ENCODE measurements around the gene RAB37.

Gene RAB37

GRCh38 chr17:74728033-74728701, 8.9 kb upstream of the RAB37 start:
- no peaks in the 10 kb centered on the region for H3K4me1 ChIP-seq (ENCODE audit: control insufficient read depth, insufficient read depth, low read length)
- H3K27ac ChIP-seq (ENCODE audit: low read depth, low read length), result no peak overlapping the region
- H3K9ac ChIP-seq (ENCODE audit: low read length), result no peak overlapping the region
- peaks cover 11% of the 10 kb centered on the region; the same call in 1 of the 2 replicates for H3K9me3 ChIP-seq (ENCODE audit: control insufficient read depth, insufficient read depth, low read depth, low read length)
- H3K27me3 ChIP-seq (ENCODE audit: control insufficient read depth, insufficient read depth, low read length), result peaks cover 16% of the 10 kb centered on the region; the same call in 1 of the 2 replicates
- no peak overlapping the region for H3K4me3 ChIP-seq (ENCODE audit: low read depth, low read length)
- no peaks in the 10 kb centered on the region for H3K36me3 ChIP-seq (ENCODE audit: control insufficient read depth, insufficient read depth, low read length)

- Histone ChIP-seq H3K4me1 (ENCODE audit: control insufficient read depth, insufficient read depth, low read length) (no peaks in the 10 kb centered on the region), H3K4me3 (ENCODE audit: low read depth, low read length) (no peak overlapping the region), H3K27me3 (ENCODE audit: control insufficient read depth, insufficient read depth, low read length) (peaks cover 21% of the 10 kb centered on the region; the same call in 1 of the 2 replicates), H3K27ac (ENCODE audit: low read depth, low read length) (no peak overlapping the region), H3K36me3 (ENCODE audit: control insufficient read depth, insufficient read depth, low read length) (no peaks in the 10 kb centered on the region), H3K9ac (ENCODE audit: low read length) (no peak overlapping the region), H3K9me3 (ENCODE audit: control insufficient read depth, insufficient read depth, low read depth, low read length) (peaks cover 11% of the 10 kb centered on the region; the same call in 1 of the 2 replicates)
These were observed 8.4 kb upstream of the RAB37 start for GRCh38 chr17:74728702-74729075.

DNA sequence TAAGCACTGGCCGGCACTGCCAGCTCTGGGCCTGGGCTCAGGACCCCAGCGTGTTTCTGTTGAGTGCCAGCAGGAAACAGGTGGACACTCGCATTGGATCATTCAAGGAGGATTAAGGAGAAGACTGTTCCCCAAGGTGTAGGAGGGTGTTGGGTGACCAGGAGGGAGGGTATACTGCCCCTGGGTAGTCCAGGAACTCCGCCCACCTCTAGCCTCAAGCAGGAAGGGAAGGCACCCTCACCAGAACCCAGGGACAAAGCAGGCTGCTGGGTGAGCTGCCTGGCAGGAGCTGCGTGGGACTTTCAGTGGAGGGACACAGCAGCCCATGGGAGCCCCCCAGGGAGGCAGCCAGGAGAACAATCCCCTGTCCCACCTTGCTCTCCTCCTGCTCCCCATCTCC, 7.7 kb upstream of the RAB37 start:
- no peak overlapping the region for H3K9ac ChIP-seq (ENCODE audit: low read length)

GRCh38 chr17:74729866-74730265, 7.2 kb upstream of the RAB37 start:
- Histone ChIP-seq H3K9me3 (ENCODE audit: control insufficient read depth, insufficient read depth, low read depth, low read length) (peaks cover 11% of the 10 kb centered on the region; the same call in 1 of the 2 replicates), H3K4me3 (ENCODE audit: low read depth, low read length) (no peak overlapping the region), H3K27ac (ENCODE audit: low read depth, low read length) (no peak overlapping the region), H3K4me1 (ENCODE audit: control insufficient read depth, insufficient read depth, low read length) (no peaks in the 10 kb centered on the region), H3K36me3 (ENCODE audit: control insufficient read depth, insufficient read depth, low read length) (no peaks in the 10 kb centered on the region), H3K27me3 (ENCODE audit: control insufficient read depth, insufficient read depth, low read length) (peaks cover 22% of the 10 kb centered on the region), H3K9ac (ENCODE audit: low read length) (no peak overlapping the region)

More for the DNA sequence above, 7.7 kb upstream of the RAB37 start:
- peaks cover 11% of the 10 kb centered on the region; the same call in 1 of the 2 replicates for H3K9me3 ChIP-seq (ENCODE audit: control insufficient read depth, insufficient read depth, low read depth, low read length)
- H3K4me1 ChIP-seq (ENCODE audit: control insufficient read depth, insufficient read depth, low read length), result no peaks in the 10 kb centered on the region
- no peak overlapping the region for H3K4me3 ChIP-seq (ENCODE audit: low read depth, low read length)
- no peak overlapping the region for H3K27ac ChIP-seq (ENCODE audit: low read depth, low read length)
- H3K27me3 ChIP-seq (ENCODE audit: control insufficient read depth, insufficient read depth, low read length), result peaks cover 25% of the 10 kb centered on the region
- H3K36me3 ChIP-seq (ENCODE audit: control insufficient read depth, insufficient read depth, low read length), result no peaks in the 10 kb centered on the region

DNA sequence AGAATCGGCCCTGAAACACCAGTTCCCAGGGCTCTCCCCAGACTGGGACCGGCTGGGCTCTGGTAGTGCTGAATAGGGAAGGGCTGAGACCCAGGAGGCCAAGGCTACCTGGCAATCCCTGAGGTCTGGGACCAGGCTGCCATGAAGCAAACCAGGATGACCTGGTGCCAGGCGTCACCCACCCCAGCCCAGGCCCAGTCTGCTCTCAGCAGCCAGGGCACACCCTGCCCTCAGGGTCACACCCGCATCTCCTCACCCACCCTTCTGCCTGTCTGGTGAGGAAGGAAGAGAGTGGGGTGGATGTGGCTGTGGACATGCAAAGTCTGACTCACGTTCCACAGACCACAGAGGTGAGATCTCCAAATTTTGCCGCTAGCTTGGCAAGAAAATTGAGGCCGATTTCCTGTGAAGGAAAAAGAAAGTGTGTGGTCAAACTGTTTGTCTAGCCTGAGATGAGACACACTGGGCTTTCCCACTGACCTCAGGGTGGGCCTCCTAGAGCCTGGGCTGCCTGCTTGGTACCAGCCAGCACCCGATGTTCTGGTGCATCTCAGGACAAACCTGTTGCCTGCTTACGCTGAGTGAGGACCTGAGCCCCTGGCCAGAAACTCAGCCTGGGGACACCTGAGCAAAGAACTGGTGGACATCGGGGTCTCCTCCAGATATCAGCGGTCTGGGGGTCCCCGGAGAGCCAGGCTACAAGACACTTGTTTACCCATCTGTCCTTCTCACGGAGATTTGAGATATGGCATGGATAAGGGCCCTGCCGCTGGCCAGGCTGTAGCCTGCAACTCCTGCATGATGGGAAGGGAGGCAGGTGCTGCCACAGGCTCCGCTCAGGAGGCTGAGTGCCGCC, 6.3 kb upstream of the RAB37 start:
- Histone ChIP-seq H3K4me1 (ENCODE audit: control insufficient read depth, insufficient read depth, low read length) (no peaks in the 10 kb centered on the region), H3K9me3 (ENCODE audit: control insufficient read depth, insufficient read depth, low read depth, low read length) (peaks cover 11% of the 10 kb centered on the region; the same call in 1 of the 2 replicates), H3K36me3 (ENCODE audit: control insufficient read depth, insufficient read depth, low read length) (no peaks in the 10 kb centered on the region), H3K4me3 (ENCODE audit: low read depth, low read length) (no peak overlapping the region), H3K27me3 (ENCODE audit: control insufficient read depth, insufficient read depth, low read length) (peaks cover 27% of the 10 kb centered on the region), H3K9ac (ENCODE audit: low read length) (no peak overlapping the region), H3K27ac (ENCODE audit: low read depth, low read length) (no peak overlapping the region)

DNA sequence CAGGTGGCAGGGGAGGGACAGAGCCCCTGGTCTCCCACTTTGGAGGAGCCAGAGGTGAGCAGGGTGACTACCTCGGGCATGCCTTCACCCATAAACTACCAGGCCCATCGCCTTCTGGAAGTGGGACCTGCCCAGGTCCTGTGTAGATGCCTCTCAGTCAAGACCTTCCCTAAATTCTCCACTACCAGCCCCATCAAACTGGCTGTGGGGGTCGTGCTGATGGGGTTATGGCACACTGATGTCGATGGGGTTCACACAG, 5.8 kb upstream of the RAB37 start:
- Histone ChIP-seq H3K36me3 (ENCODE audit: control insufficient read depth, insufficient read depth, low read length) (no peaks in the 10 kb centered on the region), H3K4me3 (ENCODE audit: low read depth, low read length) (no peak overlapping the region), H3K9me3 (ENCODE audit: control insufficient read depth, insufficient read depth, low read depth, low read length) (peaks cover 11% of the 10 kb centered on the region; the same call in 1 of the 2 replicates), H3K27ac (ENCODE audit: low read depth, low read length) (no peak overlapping the region), H3K9ac (ENCODE audit: low read length) (no peak overlapping the region), H3K4me1 (ENCODE audit: control insufficient read depth, insufficient read depth, low read length) (no peaks in the 10 kb centered on the region), H3K27me3 (ENCODE audit: control insufficient read depth, insufficient read depth, low read length) (peaks cover 32% of the 10 kb centered on the region)

- H3K27me3 ChIP-seq (ENCODE audit: control insufficient read depth, insufficient read depth, low read length), result peaks cover 41% of the 10 kb centered on the region
These were observed 4.8 kb upstream of the RAB37 start for GRCh38 chr17:74732042-74732867.

DNA sequence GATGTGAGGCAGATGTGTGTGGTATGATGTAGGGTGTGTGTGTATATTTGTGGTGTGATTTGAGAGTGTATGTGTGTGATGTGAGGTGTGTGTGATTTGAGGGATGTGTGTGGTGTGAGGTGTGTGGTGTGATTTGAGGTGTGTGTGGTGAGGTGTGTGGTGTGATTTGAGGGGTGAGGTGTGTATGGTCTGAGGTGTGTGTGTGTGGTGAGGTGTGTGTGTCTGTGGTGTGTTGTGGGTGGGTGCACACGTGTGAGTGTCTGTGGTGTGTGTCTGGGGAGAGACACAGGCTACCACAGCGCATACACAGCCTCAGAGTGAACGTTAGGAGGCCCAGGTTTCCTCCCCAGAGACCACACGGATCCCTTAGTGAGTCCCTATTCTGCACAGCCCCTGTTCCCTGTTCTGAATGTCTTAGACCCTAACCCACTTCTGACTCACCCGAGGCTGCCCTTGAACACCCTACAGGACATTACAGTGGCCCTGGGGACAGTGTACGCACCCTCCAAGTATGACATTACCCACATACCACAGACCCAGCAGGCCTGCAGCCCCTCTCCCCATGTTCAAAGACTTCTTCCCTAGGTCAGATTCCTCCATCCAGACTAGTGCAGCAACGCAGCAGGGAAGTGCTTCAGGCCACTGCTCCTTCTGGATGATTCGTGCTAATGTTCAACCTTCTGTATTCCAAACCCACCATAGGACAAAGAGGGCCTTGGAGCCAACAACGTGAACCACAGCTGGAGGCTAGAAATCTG, 3.5 kb upstream of the RAB37 start:
- no peak overlapping the region for H3K27ac ChIP-seq (ENCODE audit: low read depth, low read length)
- H3K9ac ChIP-seq (ENCODE audit: low read length), result no peak overlapping the region
- H3K4me3 ChIP-seq (ENCODE audit: low read depth, low read length), result no peak overlapping the region
- peaks cover 48% of the 10 kb centered on the region for H3K27me3 ChIP-seq (ENCODE audit: control insufficient read depth, insufficient read depth, low read length)
- peaks cover 7% of the 10 kb centered on the region for H3K4me1 ChIP-seq (ENCODE audit: control insufficient read depth, insufficient read depth, low read length)
- peaks cover 5% of the 10 kb centered on the region; the same call in 1 of the 2 replicates for H3K9me3 ChIP-seq (ENCODE audit: control insufficient read depth, insufficient read depth, low read depth, low read length)
- no peaks in the 10 kb centered on the region for H3K36me3 ChIP-seq (ENCODE audit: control insufficient read depth, insufficient read depth, low read length)

More at GRCh38 chr17:74732042-74732867, 4.8 kb upstream of the RAB37 start:
- no peak overlapping the region for H3K4me3 ChIP-seq (ENCODE audit: low read depth, low read length)
- H3K9ac ChIP-seq (ENCODE audit: low read length), result no peak overlapping the region
- H3K36me3 ChIP-seq (ENCODE audit: control insufficient read depth, insufficient read depth, low read length), result no peaks in the 10 kb centered on the region
- H3K4me1 ChIP-seq (ENCODE audit: control insufficient read depth, insufficient read depth, low read length), result no peaks in the 10 kb centered on the region
- no peak overlapping the region for H3K27ac ChIP-seq (ENCODE audit: low read depth, low read length)
- H3K9me3 ChIP-seq (ENCODE audit: control insufficient read depth, insufficient read depth, low read depth, low read length), result peaks cover 11% of the 10 kb centered on the region; the same call in 1 of the 2 replicates

DNA sequence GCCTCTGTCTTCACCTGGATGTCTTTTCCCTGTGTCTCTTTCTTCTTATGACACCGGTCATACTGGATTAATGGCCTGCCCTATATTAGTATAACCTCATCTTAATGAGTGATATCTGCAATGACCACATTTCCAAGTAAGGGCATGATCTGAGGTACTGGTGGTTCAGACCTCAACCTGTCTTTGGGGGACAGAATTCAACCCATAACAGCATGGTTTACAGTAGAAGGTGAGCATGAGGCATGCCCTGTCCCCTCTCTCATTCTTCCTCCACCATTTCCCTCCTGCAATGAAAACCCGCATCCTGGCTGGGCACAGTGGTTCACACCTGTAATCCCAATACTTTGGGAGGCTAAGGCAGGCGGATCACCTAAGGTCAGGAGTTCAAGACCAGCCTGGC, 2.8 kb upstream of the RAB37 start:
- Histone ChIP-seq H3K9me3 (ENCODE audit: control insufficient read depth, insufficient read depth, low read depth, low read length) (no peaks in the 10 kb centered on the region), H3K4me3 (ENCODE audit: low read depth, low read length) (no peak overlapping the region), H3K4me1 (ENCODE audit: control insufficient read depth, insufficient read depth, low read length) (peaks cover 11% of the 10 kb centered on the region), H3K27me3 (ENCODE audit: control insufficient read depth, insufficient read depth, low read length) (peaks cover 48% of the 10 kb centered on the region), H3K9ac (ENCODE audit: low read length) (no peak overlapping the region), H3K36me3 (ENCODE audit: control insufficient read depth, insufficient read depth, low read length) (no peaks in the 10 kb centered on the region), H3K27ac (ENCODE audit: low read depth, low read length) (no peak overlapping the region)

- Histone ChIP-seq H3K27ac (ENCODE audit: low read depth, low read length) (no peak overlapping the region), H3K9ac (ENCODE audit: low read length) (no peak overlapping the region), H3K9me3 (ENCODE audit: control insufficient read depth, insufficient read depth, low read depth, low read length) (no peaks in the 10 kb centered on the region), H3K36me3 (ENCODE audit: control insufficient read depth, insufficient read depth, low read length) (no peaks in the 10 kb centered on the region), H3K4me1 (ENCODE audit: control insufficient read depth, insufficient read depth, low read length) (peaks cover 21% of the 10 kb centered on the region), H3K27me3 (ENCODE audit: control insufficient read depth, insufficient read depth, low read length) (peaks cover 41% of the 10 kb centered on the region), H3K4me3 (ENCODE audit: low read depth, low read length) (peak overlapping the region; percentile 77)
These were observed 419 bp downstream of the RAB37 start for GRCh38 chr17:74737299-74738050.

Measured in HUES6 (cell line).